ENCODE results near the gene KRT36.

- TF ChIP-seq EZH2 (IDR thresholded peaks at IDR 0.05; ENCODE audit: borderline replicate concordance, low read length): no peak
- no peak for TF ChIP-seq CTCF (IDR thresholded peaks at IDR 0.05; ENCODE audit: low read length)
Observed at GRCh38 chr17:41538565-41538991, 48.9 kb upstream of the KRT36 start.

Measured in OCI-LY1 (cell line).